HG03520 (cell line): ENCODE data around the gene FBXW2.

Experiments
- ATAC-seq: cut with Tn5 transposase; IDR thresholded peaks from one replicate; pipeline ENCODE4 v1.9.1; 2021; ENCODE audit warnings: mild to moderate bottlenecking, moderate library complexity; ENCODE audit not compliant: unreplicated experiment

The FBXW2 gene

GRCh38 chr9:120745278-120745677, 47.9 kb downstream of the FBXW2 start:
- ATAC-seq: no peak

- no peak for ATAC-seq
Observed at GRCh38 chr9:120742951-120743416, 50.2 kb downstream of the FBXW2 start.

- no peak for ATAC-seq
Observed at GRCh38 chr9:120741701-120742100, 51.5 kb downstream of the FBXW2 start.

GRCh38 chr9:120741191-120741590, 52.0 kb downstream of the FBXW2 start:
- ATAC-seq: no peak

DNA sequence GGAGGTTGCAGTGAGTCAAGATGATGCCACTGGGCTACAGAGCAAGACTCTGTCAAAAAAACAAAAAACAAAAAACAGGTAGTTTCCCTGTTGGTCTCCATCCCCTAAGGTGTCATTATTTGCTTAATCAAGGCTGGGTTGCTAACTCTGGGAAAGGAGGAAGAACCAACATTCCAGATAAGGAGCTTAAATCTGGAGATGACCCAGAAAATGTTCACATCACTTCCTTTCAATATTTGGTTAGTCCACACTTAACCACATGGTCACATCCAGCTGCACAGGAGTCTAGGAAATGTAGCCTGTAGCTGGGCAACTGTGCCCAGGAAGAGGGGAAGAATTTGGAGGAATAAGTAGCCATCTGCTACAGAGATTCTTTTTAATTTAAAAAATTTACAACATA, 53.1 kb downstream of the FBXW2 start:
- ATAC-seq: no peak

DNA sequence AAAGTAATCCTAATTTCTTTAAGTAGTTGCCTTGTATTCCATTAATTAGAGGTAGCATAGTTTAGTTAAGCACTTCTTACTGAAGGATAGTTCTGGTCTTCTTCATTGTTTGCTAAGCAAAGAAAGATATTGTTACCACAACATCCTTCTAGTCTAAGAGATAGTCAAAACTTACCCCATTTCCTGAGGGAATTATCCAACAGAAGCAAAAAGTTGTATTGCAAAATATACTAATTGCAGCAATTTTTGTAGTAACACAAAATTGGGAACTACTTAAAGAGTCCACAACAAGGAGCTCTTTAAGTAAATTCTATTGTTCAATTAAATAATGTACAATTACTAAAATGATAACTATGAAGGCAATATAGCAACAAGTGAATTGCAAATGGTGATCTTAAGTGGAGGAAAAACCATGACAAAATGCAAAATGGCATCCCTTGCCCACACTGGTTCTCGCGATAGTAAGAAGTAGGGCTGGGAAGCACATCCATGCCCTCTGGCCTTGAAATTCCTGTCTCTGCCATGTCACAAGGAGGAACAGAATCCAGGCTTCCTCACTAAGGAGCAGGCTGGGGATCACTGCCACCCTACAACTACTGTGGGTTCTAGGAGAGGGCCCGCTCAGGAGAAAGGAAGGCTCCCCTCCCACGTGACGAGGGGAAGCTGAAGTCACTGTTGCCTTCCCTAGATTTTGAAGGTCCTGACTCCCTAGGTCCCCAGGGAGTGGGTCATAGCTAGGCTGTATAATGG, 55.6 kb downstream of the FBXW2 start:
- no peak for ATAC-seq

DNA sequence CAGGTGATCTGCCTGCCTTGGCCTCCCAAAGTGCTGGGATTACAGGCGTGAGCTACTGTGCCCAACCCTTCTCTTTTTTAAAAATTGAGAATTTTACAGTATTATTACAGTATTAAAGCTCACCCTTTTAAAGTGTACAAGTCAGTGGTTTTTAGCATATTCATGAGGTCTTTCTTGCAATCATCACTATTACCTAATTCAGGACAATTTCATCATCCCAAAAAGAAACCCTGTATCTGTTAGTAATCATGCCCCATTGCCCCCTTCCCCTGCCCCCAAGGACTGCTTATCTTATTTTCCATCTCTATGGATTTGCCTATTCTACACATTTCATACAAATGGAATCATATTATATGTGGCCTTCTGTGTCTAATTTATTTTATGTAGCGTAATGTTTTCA, 56.3 kb downstream of the FBXW2 start:
- ATAC-seq: no peak

DNA sequence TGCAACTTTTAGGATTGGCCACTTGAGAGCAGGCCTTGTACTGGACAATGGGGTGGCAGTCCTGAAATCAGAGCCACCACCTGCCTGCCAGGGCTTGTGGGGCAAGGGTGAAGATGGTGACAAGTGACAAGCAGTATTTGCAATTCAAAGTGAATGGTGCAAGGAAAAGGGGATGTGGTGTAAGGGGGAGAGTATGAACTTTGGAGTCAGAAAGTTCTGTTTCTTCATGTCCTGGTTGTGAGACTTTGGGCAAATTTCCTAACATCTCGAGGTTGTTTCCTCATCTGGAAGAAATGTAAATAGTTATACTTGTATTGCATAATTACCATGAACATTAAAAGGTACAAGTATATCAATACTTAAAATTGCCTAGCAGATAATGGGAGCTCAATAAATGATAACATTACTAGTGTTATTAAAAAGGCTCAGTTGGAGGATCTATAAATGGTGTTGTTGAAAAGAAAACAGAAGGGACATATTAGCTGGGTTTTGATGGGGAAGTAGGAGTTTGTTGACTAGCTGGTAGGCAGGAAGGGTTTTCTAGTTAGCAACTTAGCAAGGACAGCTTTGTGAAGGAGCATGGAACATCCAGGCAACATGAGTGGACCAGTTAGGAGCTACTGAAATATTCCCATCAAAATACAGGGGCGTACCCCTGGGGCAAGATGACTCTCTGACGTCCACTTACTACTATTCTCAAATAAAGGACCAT, 57.6 kb downstream of the FBXW2 start:
- no peak for ATAC-seq

DNA sequence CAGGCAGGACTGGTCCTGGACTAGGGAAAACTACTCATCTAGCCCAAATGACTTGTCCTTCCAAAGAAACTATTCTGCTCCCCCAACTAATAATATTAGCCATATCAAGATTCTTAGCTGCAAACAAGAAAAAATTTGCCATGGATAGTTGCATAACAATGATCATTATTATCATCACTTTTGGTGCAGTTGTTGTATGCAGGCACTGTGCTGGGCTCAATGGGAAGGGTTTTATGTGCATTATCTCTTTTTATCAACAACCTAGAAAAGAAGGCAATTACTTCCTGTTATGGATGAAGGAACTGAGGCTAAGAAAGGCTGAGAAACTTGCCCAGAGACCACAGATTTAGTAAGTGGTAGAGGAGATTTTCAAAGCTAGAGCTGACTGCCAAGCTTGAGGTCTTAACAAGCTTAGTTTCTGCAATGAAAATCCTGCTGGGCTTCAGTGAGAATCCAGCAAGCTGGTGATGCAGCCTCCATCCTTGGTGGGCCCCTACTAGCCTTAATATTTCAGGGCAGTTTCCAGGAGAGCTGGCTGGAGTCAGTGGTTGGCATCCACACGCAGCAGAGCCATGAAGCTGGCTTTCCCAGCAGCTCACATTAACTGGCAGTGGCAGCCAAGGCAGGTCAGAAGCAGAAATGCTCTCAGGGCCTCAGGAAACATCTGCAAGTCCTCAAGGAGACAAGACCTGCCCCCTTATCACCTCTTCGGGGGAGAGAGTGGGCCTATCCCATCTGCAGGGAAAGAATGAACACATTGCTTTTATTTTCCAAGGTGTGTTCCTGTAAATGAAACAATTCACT, 58.4 kb downstream of the FBXW2 start:
- no peak for ATAC-seq

GRCh38 chr9:120733190-120733589, 60.0 kb downstream of the FBXW2 start:
- no peak for ATAC-seq

GRCh38 chr9:120730654-120731514, 62.3 kb downstream of the FBXW2 start:
- ATAC-seq: no peak

GRCh38 chr9:120729791-120730241, 63.4 kb downstream of the FBXW2 start:
- ATAC-seq: no peak

- no peak for ATAC-seq
Observed at GRCh38 chr9:120726484-120726883, 66.7 kb downstream of the FBXW2 start.

GRCh38 chr9:120725907-120726306, 67.3 kb downstream of the FBXW2 start:
- no peak for ATAC-seq

DNA sequence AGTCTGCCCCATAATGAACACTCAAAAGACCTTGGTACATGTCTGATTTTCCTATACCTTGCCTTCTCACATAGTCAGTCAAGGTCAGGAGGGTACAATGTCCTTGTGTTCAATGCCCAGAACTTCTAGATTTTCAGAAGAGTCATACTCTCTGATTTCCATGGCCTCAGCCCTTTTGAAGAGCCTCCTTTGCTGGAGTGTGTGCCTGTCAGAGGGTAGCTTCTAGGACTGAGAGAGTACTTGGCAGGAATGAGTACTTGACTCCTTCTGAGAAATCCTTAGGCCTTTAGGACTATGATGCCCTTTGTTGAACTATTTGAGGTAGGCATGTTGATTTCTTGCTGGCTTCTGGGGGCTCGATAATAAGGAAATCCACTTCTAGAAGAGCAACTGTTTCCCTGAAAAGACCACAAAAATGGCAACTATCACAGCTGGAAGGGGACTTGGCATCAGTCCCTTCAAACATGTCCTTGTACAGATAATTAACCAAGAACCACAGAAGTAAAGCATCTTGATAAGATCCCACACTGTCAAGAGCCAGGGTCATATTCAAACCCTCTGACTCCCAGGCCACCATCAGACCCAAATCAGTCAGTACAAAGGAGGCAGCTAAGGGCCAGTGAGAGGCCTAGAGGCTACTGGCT, 68.3 kb downstream of the FBXW2 start:
- ATAC-seq: no peak

- no peak for ATAC-seq
Observed at GRCh38 chr9:120723565-120723964, 69.7 kb downstream of the FBXW2 start.

GRCh38 chr9:120720404-120720803, 72.8 kb downstream of the FBXW2 start:
- ATAC-seq: no peak

DNA sequence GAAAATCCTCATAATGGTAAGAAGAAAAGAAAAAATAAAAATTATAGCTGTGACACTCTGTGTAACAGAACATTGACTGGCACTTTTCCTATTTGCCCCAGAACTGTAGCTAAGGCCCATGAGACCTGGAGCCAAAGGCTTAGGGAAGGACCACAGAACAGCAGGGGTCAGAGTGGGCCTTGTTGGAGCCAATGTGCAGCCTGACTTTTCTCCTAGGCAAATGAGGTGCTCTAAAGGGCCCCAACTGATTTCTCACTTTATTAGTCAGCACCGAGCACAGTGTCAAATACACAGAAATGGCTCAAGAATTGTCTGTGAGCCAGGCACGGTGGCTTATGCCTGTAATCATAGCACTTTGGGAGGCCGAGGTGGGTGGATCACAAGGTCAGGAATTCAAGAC, 74.9 kb downstream of the FBXW2 start:
- ATAC-seq: no peak

DNA sequence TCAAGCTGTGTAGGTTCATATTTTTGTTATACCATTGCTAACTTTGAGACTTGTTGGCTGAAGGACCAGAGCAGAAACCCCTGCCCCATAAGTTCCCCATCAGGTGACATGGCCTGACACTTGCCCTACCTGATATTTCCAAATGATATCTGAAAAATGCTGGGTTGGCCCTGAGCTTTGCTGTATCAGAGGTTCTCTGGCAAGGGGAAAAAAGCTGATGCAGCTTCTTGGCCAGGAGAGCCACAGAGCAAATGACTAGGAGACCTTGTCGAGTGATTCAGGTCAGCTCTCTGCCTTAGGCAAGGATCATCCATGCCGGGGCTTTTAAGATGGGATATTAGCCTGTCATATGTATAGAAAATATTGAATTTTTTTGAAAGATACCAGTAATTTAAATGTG, 76.0 kb downstream of the FBXW2 start:
- ATAC-seq: no peak

- ATAC-seq: no peak
Observed at GRCh38 chr9:120716483-120716882, 76.7 kb downstream of the FBXW2 start.
